OCI-LY7 (cell line): ENCODE data around the gene SLC17A9.

Source experiments
- EZH2phosphoT487 ChIP-seq: fragments of 200-600 bp; sonication (generic); IDR thresholded peaks from 2 replicates; pipeline ENCODE4 v1.6.1; 2018; ENCODE audit warnings: low read depth, borderline replicate concordance, mild to moderate bottlenecking, mixed run types, antibody characterized with exemption, low read length, moderate library complexity, mixed read lengths
- TF ChIP-seq, protein P1 (sequence below): fragments of 200-600 bp; sonication (generic); conservative IDR thresholded peaks from 2 replicates; pipeline ENCODE4 v1.5.1; 2014; ENCODE audit warnings: mild to moderate bottlenecking, antibody characterized with exemption, low read length, moderate library complexity, mixed read lengths

DNA sequence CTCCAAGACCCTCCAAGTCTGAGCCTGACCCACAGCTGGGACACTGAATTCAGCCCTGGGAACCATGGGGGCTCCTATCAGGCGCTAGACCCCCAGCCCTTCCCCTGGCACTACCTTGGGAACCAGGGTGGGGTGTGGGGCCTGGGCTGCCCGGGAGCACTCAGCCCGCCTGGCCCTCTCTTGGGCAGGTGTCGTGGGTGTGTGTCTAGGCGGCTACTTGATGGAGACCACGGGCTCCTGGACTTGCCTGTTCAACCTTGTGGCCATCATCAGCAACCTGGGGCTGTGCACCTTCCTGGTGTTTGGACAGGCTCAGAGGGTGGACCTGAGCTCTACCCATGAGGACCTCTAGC is 14.6 kb downstream of the SLC17A9 start:
- TF ChIP-seq, protein P1, sequence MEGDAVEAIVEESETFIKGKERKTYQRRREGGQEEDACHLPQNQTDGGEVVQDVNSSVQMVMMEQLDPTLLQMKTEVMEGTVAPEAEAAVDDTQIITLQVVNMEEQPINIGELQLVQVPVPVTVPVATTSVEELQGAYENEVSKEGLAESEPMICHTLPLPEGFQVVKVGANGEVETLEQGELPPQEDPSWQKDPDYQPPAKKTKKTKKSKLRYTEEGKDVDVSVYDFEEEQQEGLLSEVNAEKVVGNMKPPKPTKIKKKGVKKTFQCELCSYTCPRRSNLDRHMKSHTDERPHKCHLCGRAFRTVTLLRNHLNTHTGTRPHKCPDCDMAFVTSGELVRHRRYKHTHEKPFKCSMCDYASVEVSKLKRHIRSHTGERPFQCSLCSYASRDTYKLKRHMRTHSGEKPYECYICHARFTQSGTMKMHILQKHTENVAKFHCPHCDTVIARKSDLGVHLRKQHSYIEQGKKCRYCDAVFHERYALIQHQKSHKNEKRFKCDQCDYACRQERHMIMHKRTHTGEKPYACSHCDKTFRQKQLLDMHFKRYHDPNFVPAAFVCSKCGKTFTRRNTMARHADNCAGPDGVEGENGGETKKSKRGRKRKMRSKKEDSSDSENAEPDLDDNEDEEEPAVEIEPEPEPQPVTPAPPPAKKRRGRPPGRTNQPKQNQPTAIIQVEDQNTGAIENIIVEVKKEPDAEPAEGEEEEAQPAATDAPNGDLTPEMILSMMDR, result no peak
- no peak for TF ChIP-seq EZH2phosphoT487
